SKM-1 treated with dmso at 0.1 percent for 144 hours (cell line): Measurements from ENCODE around the gene ZNF611.
"Not testable (repeated sequence)": the region's sequence is repeated elsewhere in the genome, so short reads cannot be mapped to it uniquely, and the experiment has no call there.

Experiments used
- DNase-seq: peaks from one replicate; lab custom pipeline; 2025; ENCODE audit not compliant: unreplicated experiment; lab: John Stamatoyannopoulos, UW

The ZNF611 gene

GRCh38 chr19:52720541-52720940 is 14.3 kb downstream of the ZNF611 start:
- DNase-seq = not testable (repeated sequence)

GRCh38 chr19:52716522-52716921 is 18.3 kb downstream of the ZNF611 start:
- no peak for DNase-seq

- not testable (repeated sequence) for DNase-seq
Measured at GRCh38 chr19:52715902-52716301, 18.9 kb downstream of the ZNF611 start.

GRCh38 chr19:52715330-52715729 is 19.5 kb downstream of the ZNF611 start:
- DNase-seq = not testable (repeated sequence)

GRCh38 chr19:52713051-52713450 is 21.8 kb downstream of the ZNF611 start:
- DNase-seq = not testable (repeated sequence)

GRCh38 chr19:52711661-52712060 is 23.2 kb downstream of the ZNF611 start:
- not testable (repeated sequence) for DNase-seq

- DNase-seq = no peak
Measured at GRCh38 chr19:52710538-52710937, 24.3 kb downstream of the ZNF611 start.

- DNase-seq = not testable (repeated sequence)
Measured at GRCh38 chr19:52705615-52706014, 29.2 kb downstream of the ZNF611 start.

- DNase-seq = no peak
Measured at GRCh38 chr19:52703917-52704316, 30.9 kb downstream of the ZNF611 start.

GRCh38 chr19:52700673-52701072 is 34.2 kb downstream of the ZNF611 start:
- no peak for DNase-seq

GRCh38 chr19:52699555-52699954 is 35.3 kb downstream of the ZNF611 start:
- DNase-seq = not testable (repeated sequence)

GRCh38 chr19:52695996-52696395 is 38.8 kb downstream of the ZNF611 start:
- DNase-seq = no peak

GRCh38 chr19:52694921-52695320 is 39.9 kb downstream of the ZNF611 start:
- DNase-seq = no peak

GRCh38 chr19:52694281-52694680 is 40.6 kb downstream of the ZNF611 start:
- DNase-seq = not testable (repeated sequence)

GRCh38 chr19:52692431-52693008 is 42.3 kb downstream of the ZNF611 start:
- DNase-seq = no peak

GRCh38 chr19:52691737-52692136 is 43.1 kb downstream of the ZNF611 start:
- DNase-seq = no peak

- no peak for DNase-seq
Measured at GRCh38 chr19:52691215-52691610, 43.6 kb downstream of the ZNF611 start.

GRCh38 chr19:52690369-52691214 is 44.3 kb downstream of the ZNF611 start:
- DNase-seq = peak; percentile 42

- DNase-seq = no peak
Measured at GRCh38 chr19:52689843-52690368, 44.9 kb downstream of the ZNF611 start.

GRCh38 chr19:52688925-52689796 is 45.7 kb downstream of the ZNF611 start:
- not testable (repeated sequence) for DNase-seq

GRCh38 chr19:52688335-52688734 is 46.5 kb downstream of the ZNF611 start:
- no peak for DNase-seq
